ENCODE data around the gene FDX1.

Gene FDX1

DNA sequence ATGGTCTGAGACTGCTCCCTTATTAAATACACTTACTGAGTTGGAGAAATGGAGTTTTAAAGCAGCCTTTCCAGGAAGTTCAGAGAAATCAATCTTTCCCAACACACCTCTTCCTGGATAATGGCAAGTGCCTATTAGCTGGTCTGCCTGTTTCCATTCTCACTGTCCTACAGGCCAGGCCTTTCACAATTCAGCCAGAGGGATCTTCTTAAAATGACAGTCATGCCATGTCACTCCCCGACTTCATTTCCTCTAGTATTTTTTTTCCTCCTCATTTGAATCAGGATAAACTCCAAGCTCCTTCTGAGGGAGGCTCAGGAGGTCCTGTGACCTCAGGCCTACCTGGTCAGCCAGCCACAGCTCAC is 62.6 kb downstream of the FDX1 start:
- no peak for DNase-seq (ENCODE audit: low read depth)
- TF ChIP-seq, protein P1, sequence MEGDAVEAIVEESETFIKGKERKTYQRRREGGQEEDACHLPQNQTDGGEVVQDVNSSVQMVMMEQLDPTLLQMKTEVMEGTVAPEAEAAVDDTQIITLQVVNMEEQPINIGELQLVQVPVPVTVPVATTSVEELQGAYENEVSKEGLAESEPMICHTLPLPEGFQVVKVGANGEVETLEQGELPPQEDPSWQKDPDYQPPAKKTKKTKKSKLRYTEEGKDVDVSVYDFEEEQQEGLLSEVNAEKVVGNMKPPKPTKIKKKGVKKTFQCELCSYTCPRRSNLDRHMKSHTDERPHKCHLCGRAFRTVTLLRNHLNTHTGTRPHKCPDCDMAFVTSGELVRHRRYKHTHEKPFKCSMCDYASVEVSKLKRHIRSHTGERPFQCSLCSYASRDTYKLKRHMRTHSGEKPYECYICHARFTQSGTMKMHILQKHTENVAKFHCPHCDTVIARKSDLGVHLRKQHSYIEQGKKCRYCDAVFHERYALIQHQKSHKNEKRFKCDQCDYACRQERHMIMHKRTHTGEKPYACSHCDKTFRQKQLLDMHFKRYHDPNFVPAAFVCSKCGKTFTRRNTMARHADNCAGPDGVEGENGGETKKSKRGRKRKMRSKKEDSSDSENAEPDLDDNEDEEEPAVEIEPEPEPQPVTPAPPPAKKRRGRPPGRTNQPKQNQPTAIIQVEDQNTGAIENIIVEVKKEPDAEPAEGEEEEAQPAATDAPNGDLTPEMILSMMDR (conservative IDR thresholded peaks at IDR 0.05; ENCODE audit: low read depth, low read length) = no peak
- no peak overlapping the region for H3K4me3 ChIP-seq (ENCODE audit: low read depth, low read length)

DNA sequence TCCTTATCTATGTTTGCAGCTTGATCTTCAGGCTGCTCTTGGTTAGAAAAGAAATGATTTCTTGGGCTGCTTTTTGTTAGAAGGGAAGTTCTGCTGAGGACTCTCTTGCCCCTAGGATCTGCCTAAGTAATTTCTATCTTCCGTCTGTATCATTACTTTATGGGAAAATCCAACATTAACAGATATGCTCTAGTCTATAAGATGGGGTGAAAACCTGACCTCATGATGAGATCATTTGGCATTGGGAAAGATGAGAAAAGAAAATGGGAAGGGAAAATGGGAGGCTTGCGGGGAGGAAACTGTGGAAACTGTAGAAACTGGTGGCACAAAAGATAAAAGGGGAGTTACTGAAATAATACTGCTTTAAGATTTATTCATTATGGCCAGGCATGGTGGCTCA is 63.6 kb downstream of the FDX1 start:
- TF ChIP-seq, protein P1 (conservative IDR thresholded peaks at IDR 0.05; ENCODE audit: low read depth, low read length) = no peak
- DNase-seq (ENCODE audit: low read depth) = no peak
- no peak overlapping the region for H3K4me3 ChIP-seq (ENCODE audit: low read depth, low read length)

DNA sequence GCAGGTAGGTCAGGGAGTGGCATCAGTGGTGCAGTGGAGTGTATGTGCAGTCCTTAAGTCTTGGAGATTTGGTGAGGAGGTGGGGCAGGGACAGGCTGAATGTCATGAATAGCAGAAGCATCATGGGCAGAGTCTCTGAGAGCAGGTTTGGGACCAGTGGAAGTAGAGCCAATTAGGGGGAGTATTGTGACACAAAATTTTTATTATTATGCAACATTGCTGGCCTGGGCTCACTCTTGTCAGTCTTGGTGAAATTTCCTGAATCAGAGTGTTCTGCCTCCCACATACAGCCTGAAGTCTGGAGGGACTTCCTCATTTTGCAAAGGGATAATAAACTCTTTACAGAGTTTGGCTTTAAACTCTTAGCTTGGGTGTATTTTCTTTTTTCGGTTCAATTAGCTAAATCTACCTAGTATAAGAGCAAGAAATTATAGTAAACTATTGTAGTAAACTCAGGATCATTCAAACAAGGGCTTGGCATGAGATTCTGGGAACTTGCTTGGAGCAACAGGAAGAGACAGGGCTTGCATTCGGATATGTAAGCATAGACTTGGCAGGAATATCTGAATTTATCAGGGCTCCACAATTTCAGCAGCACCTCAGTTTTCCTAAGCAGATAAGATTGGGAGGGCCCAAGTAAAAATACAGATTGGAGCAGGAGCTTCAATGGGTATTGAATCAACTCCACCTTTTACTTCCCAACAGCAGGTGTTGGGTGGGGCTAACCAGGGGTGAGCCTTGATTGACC is 67.7 kb downstream of the FDX1 start:
- TF ChIP-seq, protein P1 (conservative IDR thresholded peaks at IDR 0.05; ENCODE audit: low read depth, low read length) = no peak
- H3K4me3 ChIP-seq (ENCODE audit: low read depth, low read length) = no peak overlapping the region
- DNase-seq (ENCODE audit: low read depth) = no peak

DNA sequence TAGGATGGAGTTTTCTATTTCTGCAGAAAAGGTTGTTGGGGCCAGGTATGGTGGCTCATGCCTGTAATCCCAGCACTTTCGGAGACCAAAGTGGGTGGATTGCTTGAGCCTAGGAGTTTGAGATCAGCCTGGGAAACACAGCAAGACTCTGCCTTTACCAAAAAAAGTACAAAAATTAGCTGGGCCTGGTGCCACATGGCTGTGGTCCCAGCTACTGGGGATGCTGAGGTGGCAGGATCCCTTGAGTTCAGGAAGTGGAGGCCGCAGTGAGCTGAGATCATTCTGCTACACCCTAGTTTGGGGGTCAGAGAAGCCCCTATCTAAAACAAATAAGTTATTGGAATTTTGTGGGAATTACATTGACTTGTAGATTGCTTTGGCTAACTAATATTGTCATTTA is 71.7 kb downstream of the FDX1 start:
- H3K4me3 ChIP-seq (ENCODE audit: low read depth, low read length) = no peak overlapping the region
- peak; percentile 35 for DNase-seq (ENCODE audit: low read depth)
- TF ChIP-seq, protein P1 (conservative IDR thresholded peaks at IDR 0.05; ENCODE audit: low read depth, low read length) = no peak

DNA sequence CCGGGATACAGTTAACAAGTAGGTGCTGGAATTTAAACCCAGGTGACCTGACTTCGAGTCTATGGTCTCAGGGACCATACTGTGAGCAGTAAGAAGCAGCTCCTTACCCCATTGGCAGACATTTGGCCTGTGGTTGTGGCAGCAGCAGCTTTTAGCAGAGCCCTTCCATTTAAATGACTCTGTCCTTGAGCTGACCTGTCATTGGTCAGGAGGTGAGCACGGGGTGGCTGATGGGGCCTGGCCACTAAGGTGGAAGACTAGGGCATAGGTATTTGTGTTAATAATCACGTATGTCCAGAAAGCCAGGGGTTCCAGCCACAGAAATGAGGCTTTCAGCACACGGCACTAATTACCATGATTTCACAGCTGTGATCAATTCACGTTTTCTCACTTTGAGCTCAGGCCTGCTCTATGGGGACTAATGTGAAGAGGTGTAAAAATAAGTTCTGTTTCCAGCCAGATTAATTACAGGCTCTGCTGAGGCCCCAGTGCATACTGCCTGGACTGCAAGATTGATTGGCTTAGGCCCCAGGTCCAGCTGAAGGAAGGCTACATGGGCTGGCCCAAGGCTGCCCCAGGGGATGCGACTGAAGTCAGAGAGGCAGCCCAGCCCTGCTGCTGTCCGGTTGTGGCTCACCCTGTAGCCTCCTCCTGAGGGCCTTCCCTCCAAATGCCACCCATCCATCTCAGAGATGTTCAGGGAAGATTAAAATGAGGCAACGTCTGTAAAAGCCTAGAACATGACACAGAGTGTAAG is 76.0 kb downstream of the FDX1 start:
- H3K4me3 ChIP-seq (ENCODE audit: low read depth, low read length) = no peak overlapping the region
- no peak for DNase-seq (ENCODE audit: low read depth)
- TF ChIP-seq, protein P1 (conservative IDR thresholded peaks at IDR 0.05; ENCODE audit: low read depth, low read length) = no peak

DNA sequence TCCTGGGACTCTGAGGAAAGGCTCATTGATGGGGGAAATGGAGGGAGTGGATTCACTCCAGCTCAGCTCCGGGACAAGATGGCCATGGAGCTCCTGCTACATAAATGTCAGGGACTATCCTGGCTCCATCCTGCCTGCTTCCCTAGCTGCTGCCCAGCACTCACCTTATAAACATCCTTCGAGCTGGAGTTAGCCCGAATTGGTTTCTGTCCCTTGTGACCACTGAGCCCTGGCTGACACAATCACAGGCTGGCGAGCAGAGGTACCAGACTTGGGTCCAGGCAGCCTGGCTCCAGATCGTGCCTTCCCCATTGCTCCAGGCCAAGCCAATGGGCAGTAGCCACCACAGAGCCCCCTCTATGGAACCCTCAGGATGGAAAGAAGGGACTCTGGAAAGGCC is 77.6 kb downstream of the FDX1 start:
- TF ChIP-seq, protein P1 (conservative IDR thresholded peaks at IDR 0.05; ENCODE audit: low read depth, low read length) = no peak
- no peak for DNase-seq (ENCODE audit: low read depth)
- no peak overlapping the region for H3K4me3 ChIP-seq (ENCODE audit: low read depth, low read length)
